Endothelial cell of umbilical vein (primary cell): ENCODE measurements around the gene CFL1. TPM values are rescaled to one million over a fixed set of nuclear protein-coding genes. Genes with fewer than 3 reads are reported as not detected.

Experiments
- BruUV-seq: library from RNA; stranded (reverse); fragments of 400-500 nt; replicated peaks from 2 replicates; lab custom pipeline; 2021; lab: Mats Ljungman, UMichigan
- CTCF ChIA-PET: fragments of 300-600, 350-600 bp; sonication (Branson Sonifier 250); formaldehyde crosslinking; loops from one replicate; lab custom pipeline; 2021; ENCODE audit warnings: antibody characterized with exemption, inconsistent platforms; lab: Charles Lee
- POLR2A ChIA-PET: fragments of 300-600, 350-600 bp; sonication (Branson Sonifier 250); formaldehyde crosslinking; loops from one replicate; lab custom pipeline; 2021; ENCODE audit warnings: antibody characterized with exemption, inconsistent platforms; lab: Charles Lee
- DNase-seq: peaks from one replicate; pipeline ENCODE4 v3.0.0-alpha.2; 2011; ENCODE audit warnings: low read depth, low spot score
- FAIRE-seq: peaks from 2 replicates; lab custom pipeline; 2011; peaks lifted over from hg19 to GRCh38; lab: Jason Lieb, UNC
- H2AFZ ChIP-seq: 2 replicates; pipeline ENCODE4 v1.6.0; 2012; ENCODE audit warnings: low read depth, low read length, control low read depth, inconsistent platforms
- H3K27ac ChIP-seq: 2 replicates; pipeline ENCODE4 v1.5.1; 2011; ENCODE audit warnings: low read depth, mild to moderate bottlenecking, control low read depth, low read length, moderate library complexity; ENCODE audit not compliant: insufficient read depth
- H3K27me3 ChIP-seq, 2 experiments: 2 replicates each; pipeline versions ENCODE4 v1.6.0 to v1.6.1; 2011; ENCODE audit warnings: low read length in 2 of 2, mixed read lengths in 1 of 2; ENCODE audit not compliant: control insufficient read depth in 2 of 2, insufficient read depth in 2 of 2
- H3K36me3 ChIP-seq, 2 experiments: 2 replicates in 1 of 2; 3 replicates in 1 of 2; pipeline ENCODE4 v1.5.1; 2011; ENCODE audit warnings: low read length in 2 of 2, mild to moderate bottlenecking in 1 of 2, moderate library complexity in 1 of 2; ENCODE audit not compliant: control insufficient read depth in 2 of 2, insufficient read depth in 2 of 2; ENCODE audit errors: extremely low read depth in 1 of 2
- H3K4me1 ChIP-seq: 3 replicates; pipeline ENCODE4 v1.5.1; 2011; ENCODE audit warnings: mild to moderate bottlenecking, low read length; ENCODE audit not compliant: control insufficient read depth, insufficient read depth; ENCODE audit errors: extremely low read depth
- H3K4me2 ChIP-seq: 2 replicates; pipeline ENCODE4 v1.6.1; 2011; ENCODE audit warnings: low read length, control low read depth, mixed read lengths; ENCODE audit not compliant: insufficient read depth
- H3K4me3 ChIP-seq, 3 experiments: fragments of 200-600 bp in 1 of 3; sonication (generic), shearing (Covaris generic) in 1 of 3; replicated peaks in 1 of 3; 2 replicates each; pipeline ENCODE4 v1.5.1; 2011 to 2016; ENCODE audit warnings: control low read depth in 3 of 3, low read length in 3 of 3, mild to moderate bottlenecking in 2 of 3, inconsistent platforms in 1 of 3, low read depth in 1 of 3, moderate library complexity in 1 of 3; ENCODE audit not compliant: insufficient read depth in 1 of 3
- H3K79me2 ChIP-seq: 2 replicates; pipeline ENCODE4 v1.6.0; 2012; ENCODE audit warnings: low read length, inconsistent platforms; ENCODE audit not compliant: control insufficient read depth, insufficient read depth
- H3K9ac ChIP-seq: replicated peaks from 2 replicates; pipeline ENCODE3; 2011; ENCODE audit warnings: low read length, control low read depth; ENCODE audit not compliant: insufficient read depth; ENCODE audit errors: extremely low read depth
- H3K9me1 ChIP-seq: replicated peaks from 3 replicates; pipeline ENCODE4 v1.6.0; 2011; ENCODE audit warnings: mild to moderate bottlenecking, low read length; ENCODE audit not compliant: control insufficient read depth, insufficient read depth; ENCODE audit errors: extremely low read depth
- H3K9me3 ChIP-seq: replicated peaks from 2 replicates; pipeline ENCODE4 v1.5.1; 2012; ENCODE audit warnings: low read length, inconsistent platforms; ENCODE audit not compliant: control insufficient read depth, insufficient read depth
- H4K20me1 ChIP-seq: replicated peaks from 2 replicates; pipeline ENCODE3; 2011; ENCODE audit warnings: mild to moderate bottlenecking, low read length; ENCODE audit not compliant: control insufficient read depth, insufficient read depth; ENCODE audit errors: extremely low read depth
- CTCF ChIP-seq, 2 donors: IDR thresholded peaks; 1 replicate in 1 of 2; 2 replicates in 1 of 2; pipeline ENCODE4 v1.5.1; 2011; ENCODE audit warnings: low read length in 2 of 2, mild to moderate bottlenecking in 2 of 2, moderate library complexity in 2 of 2, control low read depth in 1 of 2, inconsistent platforms in 1 of 2, low read depth in 1 of 2; ENCODE audit not compliant: insufficient read depth in 1 of 2; ENCODE audit errors: extremely low read depth in 1 of 2
- EZH2 ChIP-seq: IDR thresholded peaks from 2 replicates; pipeline ENCODE4 v1.6.1; 2012; ENCODE audit warnings: borderline replicate concordance, low read depth, mild to moderate bottlenecking, moderate library complexity, low read length, inconsistent platforms; ENCODE audit not compliant: severe bottlenecking
- FOS ChIP-seq: IDR thresholded peaks from 2 replicates; pipeline ENCODE4 v1.6.1; 2011; ENCODE audit warnings: mild to moderate bottlenecking, low read length, moderate library complexity, borderline replicate concordance; ENCODE audit not compliant: insufficient read depth
- GATA2 ChIP-seq: IDR thresholded peaks from 2 replicates; pipeline ENCODE4 v1.7.0; 2011; ENCODE audit warnings: low read depth, mild to moderate bottlenecking, moderate library complexity, mixed read lengths, low read length; ENCODE audit not compliant: insufficient read length, insufficient read depth
- JUN ChIP-seq: IDR thresholded peaks from 2 replicates; pipeline ENCODE4 v1.6.1; 2011; ENCODE audit warnings: borderline replicate concordance, low read depth; ENCODE audit not compliant: insufficient read length, insufficient read depth
- MAX ChIP-seq: IDR thresholded peaks from 2 replicates; pipeline ENCODE4 v1.6.1; 2011; ENCODE audit not compliant: insufficient read depth, insufficient read length
- MYC ChIP-seq: IDR thresholded peaks from one replicate; pipeline ENCODE4 v1.6.1; 2011; ENCODE audit warnings: mild to moderate bottlenecking, low read depth, low read length
- POLR2A ChIP-seq: IDR thresholded peaks from 2 replicates; pipeline ENCODE4 v1.6.1; 2012; ENCODE audit warnings: low read depth, mild to moderate bottlenecking, control low read depth, low read length
- POLR2AphosphoS5 ChIP-seq: IDR thresholded peaks from 2 replicates; pipeline ENCODE4 v1.6.1; 2012; ENCODE audit warnings: low read depth, mild to moderate bottlenecking, control low read depth, low read length, moderate library complexity; ENCODE audit not compliant: insufficient read depth
- dilution Hi-C: fragments of 300-500 bp; cut with MboI; formaldehyde crosslinking; loops from one replicate; pipeline ENCODE4 v1.15.0; 2019; ENCODE audit warnings: low sequenced_read_pairs; ENCODE audit not compliant: extremely low pct_ligation_motif_present
- intact Hi-C: fragments of 100-400 bp; cut with micrococcal nuclease; formaldehyde crosslinking; loops from one replicate; pipeline ENCODE4 v1.10.0; 2022
- polyA plus RNA-seq, 4 experiments: library from polyadenylated mRNA; depleted of rRNA in 3 of 4; stranded (reverse) in 3 of 4; unstranded in 1 of 4; fragments of >200 nt; gene quantifications; 2 replicates each; pipeline versions ENCODE4 v1.2.1 to v1.2.3, GENCODE V29; 2011 to 2012; ENCODE audit warnings: missing spikeins in 1 of 4
- total RNA-seq: library from RNA; stranded (reverse); gene quantifications from 2 replicates; pipeline ENCODE4 v1.2.3, GENCODE V29; 2021

CFL1 gene
- total and polyA plus RNA-seq, 2 donors (not counting 3 experiments of a cell fraction or from before 2014, with no cell fraction given): 1,844 to 2,403 TPM

- Histone ChIP-seq H3K27me3 (no peaks in the 10 kb centered on the region), H3K4me2 (no peak overlapping the region), H3K9ac (no peak overlapping the region), H3K36me3 (peaks cover 9 to 36% of the 10 kb centered on the region in 2 experiments), H3K4me1 (peaks cover 27% of the 10 kb centered on the region), H3K27ac (no peak overlapping the region), H4K20me1 (no peaks in the 10 kb centered on the region), H2AFZ (no peak overlapping the region), H3K9me3 (no peaks in the 10 kb centered on the region), H3K79me2 (peaks cover 40% of the 10 kb centered on the region), H3K9me1 (no peaks in the 10 kb centered on the region), H3K4me3 (no peak overlapping the region)
- intact Hi-C loops (no loop called here), dilution Hi-C loops (no loop called here)
- no TSS peak for BruUV-seq
- DNase-seq: no peak
- ChIA-PET CTCF (interaction anchor here (0.8 to 4.8 kb wide), 2 partner anchors 9 to 82 kb away, joined by 3 to 73 read pairs; partner anchors contain the start of gene EFEMP2), POLR2A (no interaction called here)
- no peak for FAIRE-seq
- TF ChIP-seq EZH2 (no peak), JUN (no peak), MYC (no peak), POLR2AphosphoS5 (no peak), GATA2 (no peak), POLR2A (no peak), MAX (no peak), CTCF (IDR thresholded peaks at IDR 0.05; ENCODE audit: extremely low read depth in 1 of 2, insufficient read depth in 1 of 2, low read depth in 1 of 2, low read length in 2 of 2) (no peak), FOS (no peak)
Observed at GRCh38 chr11:65862191-65862735, 4.3 kb upstream of the CFL1 start.
